SK-N-SH (cell line): ENCODE results near the gene CT47B1.

Experiments used
- CHD2 ChIP-seq: fragments of 150-350 bp; IDR thresholded peaks from 2 replicates; pipeline ENCODE4 v1.6.1; 2018; ENCODE audit warnings: low read length; ENCODE audit not compliant: partially characterized antibody
- EP300 ChIP-seq, 2 experiments: IDR thresholded peaks; 2 replicates each; pipeline versions ENCODE4 v1.4.0 to v1.6.1; 2012; ENCODE audit warnings: borderline replicate concordance in 1 of 2, low read depth in 1 of 2, low read length in 1 of 2
- MXI1 ChIP-seq: IDR thresholded peaks from 2 replicates; pipeline ENCODE4 v1.6.1; 2012; ENCODE audit warnings: mild to moderate bottlenecking, low read depth, low read length, improper control_type of control experiment
- NFIC ChIP-seq: IDR thresholded peaks from 2 replicates; pipeline ENCODE4 v1.4.0; 2012; ENCODE audit warnings: borderline replicate concordance
- POLR2AphosphoS5 ChIP-seq: IDR thresholded peaks from 2 replicates; pipeline ENCODE4 v1.6.1; 2012; ENCODE audit warnings: low read depth, low read length
- RAD21 ChIP-seq: IDR thresholded peaks from 2 replicates; pipeline ENCODE4 v1.6.1; 2012; ENCODE audit warnings: mild to moderate bottlenecking, low read length
- SMC3 ChIP-seq: IDR thresholded peaks from 2 replicates; pipeline ENCODE4 v1.6.1; 2012; ENCODE audit warnings: low read depth, low read length, improper control_type of control experiment
- TAF1 ChIP-seq: IDR thresholded peaks from 2 replicates; pipeline ENCODE4 v1.6.1; 2012; ENCODE audit warnings: low read depth, mild to moderate bottlenecking, low read length, moderate library complexity, borderline replicate concordance
- TCF12 ChIP-seq: IDR thresholded peaks from 2 replicates; pipeline ENCODE4 v1.4.0; 2012
- YY1 ChIP-seq: IDR thresholded peaks from 2 replicates; pipeline ENCODE4 v1.4.0; 2012; ENCODE audit warnings: low read depth, mild to moderate bottlenecking
- TF ChIP-seq, protein P1 (sequence below): IDR thresholded peaks from 2 replicates; pipeline ENCODE4 v1.6.1; 2012; ENCODE audit warnings: mild to moderate bottlenecking, low read depth, low read length, moderate library complexity
- TF ChIP-seq, protein P2 (sequence below): fragments of 200-600 bp; sonication (generic); IDR thresholded peaks from 2 replicates; pipeline ENCODE4 v1.6.1; 2017; ENCODE audit warnings: antibody characterized with exemption, mild to moderate bottlenecking, moderate library complexity
- TF ChIP-seq, protein P3 (sequence below): IDR thresholded peaks from 2 replicates; pipeline ENCODE4 v1.4.0; 2012; ENCODE audit warnings: low read depth, borderline replicate concordance
- TF ChIP-seq, protein P4 (sequence below): fragments of 150-350 bp; IDR thresholded peaks from 2 replicates; pipeline ENCODE4 v1.6.1; 2017; ENCODE audit warnings: antibody characterized with exemption, low read length, low read depth, borderline replicate concordance

DNA sequence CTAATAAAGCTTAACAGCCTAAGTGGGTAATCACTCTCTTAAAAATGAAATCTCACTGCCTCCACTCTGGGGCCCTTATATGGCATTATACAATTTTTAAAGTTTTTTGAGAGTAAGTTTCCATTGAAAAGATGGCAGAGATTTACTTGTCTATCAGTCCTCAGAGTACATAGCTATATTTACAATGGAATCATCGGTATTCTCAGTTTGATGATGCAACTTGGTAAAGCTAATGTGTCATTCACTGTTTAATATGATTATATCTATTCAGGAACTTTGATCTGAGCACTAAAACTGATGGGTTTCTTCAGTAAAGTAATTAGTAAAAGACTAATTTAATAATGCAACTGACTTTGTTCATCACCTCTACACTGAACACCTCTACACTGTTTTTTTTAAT, 51.6 kb downstream of the CT47B1 start:
- no peak for TF ChIP-seq TCF12
- TF ChIP-seq, protein P1, sequence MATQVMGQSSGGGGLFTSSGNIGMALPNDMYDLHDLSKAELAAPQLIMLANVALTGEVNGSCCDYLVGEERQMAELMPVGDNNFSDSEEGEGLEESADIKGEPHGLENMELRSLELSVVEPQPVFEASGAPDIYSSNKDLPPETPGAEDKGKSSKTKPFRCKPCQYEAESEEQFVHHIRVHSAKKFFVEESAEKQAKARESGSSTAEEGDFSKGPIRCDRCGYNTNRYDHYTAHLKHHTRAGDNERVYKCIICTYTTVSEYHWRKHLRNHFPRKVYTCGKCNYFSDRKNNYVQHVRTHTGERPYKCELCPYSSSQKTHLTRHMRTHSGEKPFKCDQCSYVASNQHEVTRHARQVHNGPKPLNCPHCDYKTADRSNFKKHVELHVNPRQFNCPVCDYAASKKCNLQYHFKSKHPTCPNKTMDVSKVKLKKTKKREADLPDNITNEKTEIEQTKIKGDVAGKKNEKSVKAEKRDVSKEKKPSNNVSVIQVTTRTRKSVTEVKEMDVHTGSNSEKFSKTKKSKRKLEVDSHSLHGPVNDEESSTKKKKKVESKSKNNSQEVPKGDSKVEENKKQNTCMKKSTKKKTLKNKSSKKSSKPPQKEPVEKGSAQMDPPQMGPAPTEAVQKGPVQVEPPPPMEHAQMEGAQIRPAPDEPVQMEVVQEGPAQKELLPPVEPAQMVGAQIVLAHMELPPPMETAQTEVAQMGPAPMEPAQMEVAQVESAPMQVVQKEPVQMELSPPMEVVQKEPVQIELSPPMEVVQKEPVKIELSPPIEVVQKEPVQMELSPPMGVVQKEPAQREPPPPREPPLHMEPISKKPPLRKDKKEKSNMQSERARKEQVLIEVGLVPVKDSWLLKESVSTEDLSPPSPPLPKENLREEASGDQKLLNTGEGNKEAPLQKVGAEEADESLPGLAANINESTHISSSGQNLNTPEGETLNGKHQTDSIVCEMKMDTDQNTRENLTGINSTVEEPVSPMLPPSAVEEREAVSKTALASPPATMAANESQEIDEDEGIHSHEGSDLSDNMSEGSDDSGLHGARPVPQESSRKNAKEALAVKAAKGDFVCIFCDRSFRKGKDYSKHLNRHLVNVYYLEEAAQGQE: no peak
- TF ChIP-seq, protein P2, sequence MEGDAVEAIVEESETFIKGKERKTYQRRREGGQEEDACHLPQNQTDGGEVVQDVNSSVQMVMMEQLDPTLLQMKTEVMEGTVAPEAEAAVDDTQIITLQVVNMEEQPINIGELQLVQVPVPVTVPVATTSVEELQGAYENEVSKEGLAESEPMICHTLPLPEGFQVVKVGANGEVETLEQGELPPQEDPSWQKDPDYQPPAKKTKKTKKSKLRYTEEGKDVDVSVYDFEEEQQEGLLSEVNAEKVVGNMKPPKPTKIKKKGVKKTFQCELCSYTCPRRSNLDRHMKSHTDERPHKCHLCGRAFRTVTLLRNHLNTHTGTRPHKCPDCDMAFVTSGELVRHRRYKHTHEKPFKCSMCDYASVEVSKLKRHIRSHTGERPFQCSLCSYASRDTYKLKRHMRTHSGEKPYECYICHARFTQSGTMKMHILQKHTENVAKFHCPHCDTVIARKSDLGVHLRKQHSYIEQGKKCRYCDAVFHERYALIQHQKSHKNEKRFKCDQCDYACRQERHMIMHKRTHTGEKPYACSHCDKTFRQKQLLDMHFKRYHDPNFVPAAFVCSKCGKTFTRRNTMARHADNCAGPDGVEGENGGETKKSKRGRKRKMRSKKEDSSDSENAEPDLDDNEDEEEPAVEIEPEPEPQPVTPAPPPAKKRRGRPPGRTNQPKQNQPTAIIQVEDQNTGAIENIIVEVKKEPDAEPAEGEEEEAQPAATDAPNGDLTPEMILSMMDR: no peak
- TF ChIP-seq POLR2AphosphoS5: no peak
- TF ChIP-seq TAF1: no peak
- no peak for TF ChIP-seq YY1
- TF ChIP-seq MXI1: no peak
- no peak for TF ChIP-seq SMC3
- TF ChIP-seq CHD2: no peak
- TF ChIP-seq, protein P3, sequence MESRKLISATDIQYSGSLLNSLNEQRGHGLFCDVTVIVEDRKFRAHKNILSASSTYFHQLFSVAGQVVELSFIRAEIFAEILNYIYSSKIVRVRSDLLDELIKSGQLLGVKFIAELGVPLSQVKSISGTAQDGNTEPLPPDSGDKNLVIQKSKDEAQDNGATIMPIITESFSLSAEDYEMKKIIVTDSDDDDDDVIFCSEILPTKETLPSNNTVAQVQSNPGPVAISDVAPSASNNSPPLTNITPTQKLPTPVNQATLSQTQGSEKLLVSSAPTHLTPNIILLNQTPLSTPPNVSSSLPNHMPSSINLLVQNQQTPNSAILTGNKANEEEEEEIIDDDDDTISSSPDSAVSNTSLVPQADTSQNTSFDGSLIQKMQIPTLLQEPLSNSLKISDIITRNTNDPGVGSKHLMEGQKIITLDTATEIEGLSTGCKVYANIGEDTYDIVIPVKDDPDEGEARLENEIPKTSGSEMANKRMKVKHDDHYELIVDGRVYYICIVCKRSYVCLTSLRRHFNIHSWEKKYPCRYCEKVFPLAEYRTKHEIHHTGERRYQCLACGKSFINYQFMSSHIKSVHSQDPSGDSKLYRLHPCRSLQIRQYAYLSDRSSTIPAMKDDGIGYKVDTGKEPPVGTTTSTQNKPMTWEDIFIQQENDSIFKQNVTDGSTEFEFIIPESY: no peak
- TF ChIP-seq NFIC: no peak
- TF ChIP-seq, protein P4, sequence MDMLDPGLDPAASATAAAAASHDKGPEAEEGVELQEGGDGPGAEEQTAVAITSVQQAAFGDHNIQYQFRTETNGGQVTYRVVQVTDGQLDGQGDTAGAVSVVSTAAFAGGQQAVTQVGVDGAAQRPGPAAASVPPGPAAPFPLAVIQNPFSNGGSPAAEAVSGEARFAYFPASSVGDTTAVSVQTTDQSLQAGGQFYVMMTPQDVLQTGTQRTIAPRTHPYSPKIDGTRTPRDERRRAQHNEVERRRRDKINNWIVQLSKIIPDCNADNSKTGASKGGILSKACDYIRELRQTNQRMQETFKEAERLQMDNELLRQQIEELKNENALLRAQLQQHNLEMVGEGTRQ: no peak
- TF ChIP-seq RAD21: no peak
- no peak for TF ChIP-seq EP300 (IDR thresholded peaks at IDR 0.05; ENCODE audit: borderline replicate concordance in 1 of 2, low read depth in 1 of 2, low read length in 1 of 2)
